Measurements from ENCODE around the gene KLHL21.
"Not testable (repeated sequence)": the region's sequence is repeated elsewhere in the genome, so short reads cannot be mapped to it uniquely, and the experiment has no call there.

The KLHL21 gene

DNA sequence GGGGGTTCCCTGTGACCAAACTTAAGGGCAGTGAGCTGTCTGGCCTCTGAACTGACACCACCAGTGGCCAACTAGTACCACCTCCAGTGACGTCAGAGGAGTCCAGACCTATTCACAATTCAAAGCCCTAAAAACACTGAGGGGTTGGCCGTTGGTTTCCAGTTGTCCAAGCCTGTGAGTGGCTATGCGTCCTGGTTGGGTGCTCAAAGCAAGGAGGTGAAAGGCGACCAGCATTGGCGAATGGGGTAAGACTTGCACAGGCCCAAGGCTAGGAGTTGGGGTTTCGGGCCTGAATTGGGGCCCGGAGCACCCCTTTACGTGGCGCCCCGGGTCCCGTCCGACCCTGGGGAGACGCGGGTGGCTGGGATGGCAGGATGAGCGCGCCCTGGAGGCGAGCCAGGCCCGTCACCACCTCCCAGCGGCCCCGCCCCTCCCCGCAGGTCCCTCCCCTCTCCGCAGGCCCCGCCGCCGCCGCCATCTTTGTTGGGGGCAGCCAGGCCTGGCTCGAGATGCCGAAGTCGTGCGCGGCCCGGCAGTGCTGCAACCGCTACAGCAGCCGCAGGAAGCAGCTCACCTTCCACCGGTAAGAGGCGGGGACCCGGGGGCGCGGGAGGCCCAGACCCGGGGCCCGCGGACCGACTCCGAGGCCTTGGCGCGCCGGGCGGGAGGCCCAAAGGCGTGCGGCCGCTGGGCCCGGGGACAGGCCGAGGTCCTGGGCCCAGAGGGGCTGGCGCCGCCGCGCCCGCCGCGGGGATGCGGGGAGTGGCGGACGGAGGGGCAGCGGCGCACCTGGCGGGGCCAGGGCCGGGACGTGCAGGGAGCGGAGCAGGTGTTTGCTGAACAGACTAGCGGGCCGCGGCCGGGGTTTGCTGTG lies 22.3 kb upstream of the KLHL21 start, which contains the start of gene THAP3:
TSS of gene THAP3 (plus strand) at position 159 of the 874 bp plus-strand sequence. CDS start at position 510, 351 bp downstream.
- DNase-seq: peak; percentile 66 to 71

DNA sequence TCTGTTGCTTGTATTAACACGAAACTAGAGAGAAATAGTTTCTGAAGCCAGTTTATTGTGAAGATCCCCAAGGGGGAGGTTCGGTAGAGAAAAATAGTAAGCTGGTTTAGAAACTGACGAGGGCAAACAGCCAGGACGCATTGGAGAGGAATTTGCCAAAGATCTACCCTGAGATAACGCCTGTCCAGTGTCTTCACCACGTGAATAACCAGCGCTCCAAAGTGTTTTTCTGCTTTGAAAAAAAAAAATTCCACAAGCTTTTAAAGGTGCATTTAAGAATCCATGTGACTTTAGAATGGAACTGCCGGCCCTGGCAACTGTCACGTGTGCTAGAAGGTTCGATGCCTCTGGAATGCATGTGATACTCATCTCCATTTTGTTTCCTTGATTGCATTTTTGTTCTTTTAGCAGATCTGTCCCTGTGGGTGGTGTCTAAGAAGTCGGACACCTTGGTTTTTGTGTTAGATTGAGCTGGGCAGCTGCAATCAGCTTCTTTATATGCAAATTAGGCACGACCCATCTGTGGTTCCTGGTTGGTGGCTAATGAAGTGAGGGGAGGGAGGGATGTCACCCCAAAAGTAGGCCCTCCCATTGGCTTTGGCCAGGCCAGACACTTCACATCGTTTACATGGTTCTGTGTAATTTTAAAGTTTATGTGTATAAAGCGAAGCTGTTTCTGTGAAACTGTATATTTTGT lies 20.7 kb upstream of the KLHL21 start:
- no peak for DNase-seq

DNA sequence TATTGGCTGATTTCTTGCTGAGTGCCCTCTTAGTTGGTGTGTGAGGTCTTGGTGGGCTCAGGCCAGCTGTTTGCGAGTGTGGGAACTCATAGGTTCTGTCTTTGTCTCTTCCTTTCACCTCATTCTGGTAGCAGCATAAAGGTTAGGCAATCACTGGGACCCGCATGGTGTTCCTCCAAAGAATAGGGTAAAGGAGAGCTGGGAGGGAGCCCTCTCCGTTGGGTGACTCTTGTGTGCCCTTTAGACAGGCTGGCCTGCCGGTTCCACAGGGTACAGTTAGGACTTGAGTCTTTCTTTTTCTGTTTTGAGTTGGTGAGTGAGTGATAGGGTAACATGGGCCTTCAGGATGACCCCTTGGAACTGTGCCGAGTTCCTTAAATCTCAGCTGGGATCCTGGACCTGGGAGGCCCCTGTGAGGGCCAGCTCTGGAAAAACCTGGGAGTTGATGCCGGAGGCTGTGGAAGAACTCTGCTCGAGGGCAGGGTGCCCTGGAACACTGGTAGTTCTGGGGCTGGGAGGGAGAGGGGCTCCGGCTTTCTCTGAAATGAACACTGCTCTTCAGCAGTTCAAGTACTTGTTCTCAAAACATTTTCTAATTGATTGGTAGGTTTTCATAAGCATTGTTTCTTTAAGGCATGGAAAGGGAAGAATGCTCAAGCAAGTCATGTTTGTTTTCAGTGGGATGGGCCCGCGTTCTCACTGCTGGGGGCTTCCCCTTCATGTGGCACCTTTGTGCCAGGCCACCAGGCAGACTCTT lies 19.9 kb upstream of the KLHL21 start:
- DNase-seq: no peak

DNA sequence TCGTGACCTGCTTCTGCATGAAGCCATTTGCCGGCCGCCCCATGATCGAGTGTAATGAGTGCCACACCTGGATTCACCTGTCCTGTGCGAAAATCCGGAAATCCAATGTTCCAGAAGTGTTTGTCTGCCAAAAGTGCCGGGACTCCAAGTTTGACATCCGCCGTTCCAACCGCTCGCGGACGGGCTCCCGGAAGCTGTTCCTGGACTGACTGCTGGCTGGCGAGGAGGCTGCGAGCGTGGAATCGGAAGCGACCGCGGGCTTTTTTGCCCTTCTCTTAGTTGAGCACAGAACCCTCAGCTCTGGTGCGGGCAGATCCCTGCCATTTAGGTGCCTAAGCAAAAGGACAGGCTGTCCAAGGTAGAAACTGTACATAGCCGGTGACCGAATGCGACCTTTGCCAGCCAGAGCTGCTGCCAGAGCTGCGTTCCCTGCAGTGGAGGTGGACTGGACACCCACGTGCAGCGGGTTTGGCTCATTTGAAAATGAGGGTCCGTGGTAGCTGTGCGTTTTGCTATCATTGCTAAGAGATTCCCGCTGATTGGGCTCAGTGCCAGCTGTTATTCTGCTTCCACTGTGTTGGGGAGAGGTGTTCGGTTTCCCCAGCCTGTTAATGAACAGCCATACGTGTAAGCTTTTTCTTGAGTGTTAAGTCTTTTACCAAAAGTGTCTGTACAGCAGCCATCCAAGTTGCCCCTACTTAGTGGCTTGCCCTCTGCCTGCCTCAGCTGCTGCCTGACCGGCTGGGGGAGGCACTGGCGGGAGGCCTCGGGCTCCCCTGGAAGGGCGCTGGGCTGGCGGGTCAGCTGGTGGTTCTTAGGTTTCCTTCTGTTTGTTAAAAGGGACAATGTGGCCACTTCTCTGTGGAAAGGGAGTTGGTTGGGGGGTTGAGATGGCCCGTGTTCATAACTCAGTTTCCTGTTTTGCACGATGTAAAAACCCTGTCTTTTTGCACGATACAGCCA lies 19.0 kb upstream of the KLHL21 start:
- DNase-seq: no peak

DNA sequence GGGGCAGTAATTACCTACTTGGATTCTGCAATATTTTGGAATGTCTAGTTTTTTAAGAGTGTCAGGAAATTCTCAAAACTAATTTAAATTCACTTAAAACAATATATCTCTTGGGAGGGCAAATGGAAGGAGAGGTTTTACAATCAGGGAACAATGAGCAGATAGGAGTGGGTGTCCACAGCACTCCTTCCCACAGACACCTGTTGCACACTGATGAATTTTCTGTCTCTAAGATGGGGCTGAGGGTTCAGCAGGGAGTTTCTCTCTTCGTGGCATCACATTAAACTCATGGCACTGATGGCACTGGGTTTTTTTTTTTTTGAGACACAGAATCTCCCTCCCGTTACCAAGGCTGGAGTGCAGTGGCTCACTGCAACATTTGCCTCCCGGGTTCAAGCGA lies 16.4 kb upstream of the KLHL21 start:
- DNase-seq: no peak

DNA sequence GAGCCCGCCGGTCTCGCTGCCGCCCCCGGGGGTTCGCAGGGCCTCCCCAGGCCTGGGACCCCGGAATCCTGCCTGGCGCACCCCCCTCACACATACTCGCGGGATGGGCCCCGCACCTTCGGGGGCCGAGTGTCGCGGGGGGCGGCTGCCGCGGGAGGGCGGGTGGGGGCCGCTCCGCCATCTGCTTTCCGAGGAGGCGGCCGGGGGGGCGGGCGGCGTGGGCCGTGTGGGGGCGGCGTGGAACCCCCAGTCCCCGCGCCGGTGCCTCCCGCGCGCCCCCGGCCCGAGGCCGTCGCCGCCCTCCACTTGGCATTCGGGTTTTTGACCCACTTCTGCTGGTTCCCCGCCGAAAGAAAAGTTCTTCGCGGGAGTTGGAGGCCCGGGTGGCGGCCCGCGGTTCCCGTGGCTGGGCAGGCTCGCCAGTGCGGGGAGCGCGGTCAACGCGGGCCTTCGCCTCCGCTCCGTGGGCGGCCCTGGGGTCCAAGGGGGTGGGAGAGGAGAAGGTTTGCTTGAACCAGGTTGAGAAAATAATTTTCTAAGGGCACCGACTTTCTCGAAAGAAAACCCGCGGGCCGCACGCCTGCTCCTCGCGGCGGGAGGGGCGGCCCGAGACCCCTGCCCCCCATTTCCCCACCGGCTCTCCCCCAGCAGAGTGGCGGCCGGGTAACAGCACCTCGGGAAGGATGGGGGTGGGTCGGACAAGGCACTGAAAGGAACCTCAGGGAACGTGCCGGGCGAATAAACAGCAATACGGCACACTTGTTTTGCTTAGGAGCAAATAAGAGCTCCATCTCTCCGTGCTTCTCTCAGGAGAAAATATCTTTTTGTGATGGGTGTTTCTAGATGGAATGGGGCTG lies 12.5 kb upstream of the KLHL21 start:
- no peak for DNase-seq

DNA sequence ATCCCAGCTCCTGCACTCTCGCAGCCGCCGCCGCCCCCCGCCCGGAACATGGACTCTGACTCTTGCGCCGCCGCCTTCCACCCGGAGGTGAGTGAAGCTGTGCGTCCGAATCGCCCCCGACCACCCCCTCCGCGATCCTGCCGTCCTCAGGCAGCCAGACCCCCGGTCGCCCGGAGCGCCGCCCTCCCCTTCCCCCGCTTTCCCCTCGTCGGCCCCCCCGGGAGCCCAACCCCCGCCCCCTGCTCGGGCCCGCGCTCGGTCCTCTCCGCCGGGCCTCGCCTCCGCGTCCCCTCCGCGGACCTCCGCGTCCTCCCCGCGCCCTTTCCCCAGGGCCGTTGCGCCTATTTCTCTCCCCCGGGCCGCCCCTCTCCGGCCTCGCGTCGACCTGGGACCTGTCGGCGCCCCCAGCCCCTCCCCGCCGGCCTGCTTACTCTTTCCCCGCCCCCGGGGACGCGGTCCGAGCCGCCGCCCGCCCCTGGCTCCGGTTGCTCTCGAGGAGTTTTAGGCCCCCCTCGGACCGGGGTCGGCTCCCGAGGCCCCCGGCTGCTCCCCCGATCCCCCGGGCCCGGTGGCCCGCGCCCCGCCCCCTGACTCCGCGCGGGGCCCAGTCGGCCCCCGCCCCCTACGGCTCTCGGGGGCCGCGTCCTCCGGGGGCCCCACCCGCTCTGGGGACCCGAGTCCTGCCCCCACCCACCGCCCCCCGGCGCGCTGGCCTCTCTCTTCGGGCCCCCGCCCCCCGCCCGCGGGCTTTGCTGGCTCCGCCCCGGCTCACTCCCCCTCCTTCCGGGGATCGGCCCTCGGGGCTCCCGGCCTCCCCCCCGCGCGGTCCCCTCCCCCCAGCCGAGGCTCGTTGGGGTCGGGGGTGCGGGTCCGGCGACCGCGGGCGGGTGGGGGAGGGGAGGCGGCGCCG lies 11.6 kb upstream of the KLHL21 start:
- DNase-seq: peak; percentile 19 to 23

DNA sequence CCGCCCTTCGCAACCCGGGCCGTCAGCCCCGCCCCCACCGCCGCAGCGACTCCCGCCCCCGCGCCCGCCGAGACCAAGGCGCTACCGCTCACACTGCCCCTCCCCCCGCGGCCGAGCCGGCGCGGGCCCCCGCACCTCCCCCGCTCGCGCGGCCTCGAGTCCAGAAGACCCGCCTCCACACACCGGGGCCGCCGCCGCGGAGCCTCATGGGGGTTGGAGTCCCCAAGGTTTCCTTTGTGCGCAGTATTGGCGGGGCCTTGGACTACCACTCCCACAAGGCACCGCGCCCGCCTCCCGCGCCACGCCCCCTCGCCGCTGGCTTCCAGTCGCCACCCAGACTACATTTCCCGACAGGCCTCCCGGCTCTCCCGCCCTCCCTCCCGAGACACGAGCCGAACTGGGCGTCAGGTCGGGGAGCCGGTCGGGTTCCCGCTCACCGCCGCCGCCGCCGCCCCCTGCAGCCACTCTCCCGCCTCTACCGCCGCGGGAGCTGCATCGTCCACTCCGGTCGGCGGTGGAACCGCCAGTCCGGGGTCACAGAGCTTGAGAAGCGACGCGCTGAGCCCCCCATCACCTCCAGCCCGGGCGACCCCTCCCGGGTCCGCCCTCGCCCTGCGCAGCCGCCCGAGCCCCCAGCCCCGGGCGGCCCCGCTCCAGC lies 10.8 kb upstream of the KLHL21 start, which contains the start of gene PHF13:
TSS of gene PHF13 (plus strand) at position 371 of the 658 bp plus-strand sequence. CDS start 336 bp downstream, outside the sequence.
- DNase-seq: peak; percentile 97 to 98

DNA sequence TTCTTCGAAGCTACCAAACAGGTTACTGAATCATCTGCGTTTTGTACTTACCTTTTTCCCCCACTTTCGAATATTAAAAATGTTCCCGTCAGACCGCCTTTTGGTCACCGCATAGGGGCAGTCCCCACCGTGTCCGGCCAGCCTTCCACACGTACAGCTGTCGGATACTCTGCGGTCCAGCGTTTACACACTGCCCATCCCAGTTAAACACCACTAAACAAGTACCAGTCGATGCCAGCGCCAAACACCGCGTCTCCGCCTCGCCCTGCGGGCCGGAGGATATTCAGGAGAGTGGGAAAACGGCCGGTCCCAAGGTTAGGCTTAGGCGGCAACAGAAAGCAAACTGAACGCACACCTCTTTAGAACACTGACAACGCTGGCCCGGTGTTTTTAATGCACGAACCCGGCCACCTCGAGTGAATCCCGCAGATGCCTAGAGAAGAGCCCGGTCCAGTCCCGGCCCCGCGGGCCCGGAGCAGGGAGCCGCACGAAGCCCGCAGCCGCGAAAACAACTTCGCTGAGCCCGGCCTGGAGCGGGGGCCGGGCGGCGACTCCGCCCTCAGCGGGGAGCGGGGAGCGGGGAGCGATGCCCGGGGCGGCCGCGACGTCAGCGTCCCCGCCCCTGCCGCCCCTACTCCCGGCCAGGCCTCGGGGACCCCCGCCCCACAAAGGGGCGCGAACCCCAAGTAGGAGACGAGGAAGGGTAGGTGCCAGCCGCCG lies 10.1 kb upstream of the KLHL21 start:
- DNase-seq: no peak

DNA sequence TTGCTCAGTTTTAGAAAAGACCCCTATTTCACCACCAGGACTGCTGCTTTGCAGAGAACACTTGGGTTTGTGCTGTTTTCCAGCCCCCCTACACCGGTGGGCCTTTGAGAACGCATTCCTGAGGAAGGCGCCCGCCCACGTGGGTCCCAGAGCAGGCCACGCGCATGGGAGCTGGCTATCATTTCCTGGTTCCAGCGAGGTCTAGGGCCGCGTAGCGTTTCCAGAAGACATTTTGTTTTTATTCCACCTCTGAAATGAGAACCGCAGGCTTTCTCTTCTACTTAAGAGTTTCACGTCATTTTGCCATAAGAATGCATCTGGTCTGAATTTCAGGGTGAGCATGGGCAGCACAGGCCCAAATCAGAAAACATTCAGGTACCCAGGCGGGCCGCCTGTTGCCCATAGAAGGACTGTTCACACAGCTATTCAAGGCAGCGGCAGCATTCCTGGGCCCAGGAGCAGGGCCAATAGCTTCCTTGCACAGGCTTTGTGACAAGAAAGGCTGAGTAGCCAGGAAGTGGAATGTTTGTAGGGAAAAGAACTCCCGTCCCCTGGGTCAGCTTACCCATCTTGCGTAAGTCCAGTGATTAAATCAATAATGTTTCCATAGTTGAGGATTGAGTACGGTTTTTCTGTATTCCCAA lies 1.4 kb upstream of the KLHL21 start:
- peak; percentile 62 to 67 for DNase-seq

DNA sequence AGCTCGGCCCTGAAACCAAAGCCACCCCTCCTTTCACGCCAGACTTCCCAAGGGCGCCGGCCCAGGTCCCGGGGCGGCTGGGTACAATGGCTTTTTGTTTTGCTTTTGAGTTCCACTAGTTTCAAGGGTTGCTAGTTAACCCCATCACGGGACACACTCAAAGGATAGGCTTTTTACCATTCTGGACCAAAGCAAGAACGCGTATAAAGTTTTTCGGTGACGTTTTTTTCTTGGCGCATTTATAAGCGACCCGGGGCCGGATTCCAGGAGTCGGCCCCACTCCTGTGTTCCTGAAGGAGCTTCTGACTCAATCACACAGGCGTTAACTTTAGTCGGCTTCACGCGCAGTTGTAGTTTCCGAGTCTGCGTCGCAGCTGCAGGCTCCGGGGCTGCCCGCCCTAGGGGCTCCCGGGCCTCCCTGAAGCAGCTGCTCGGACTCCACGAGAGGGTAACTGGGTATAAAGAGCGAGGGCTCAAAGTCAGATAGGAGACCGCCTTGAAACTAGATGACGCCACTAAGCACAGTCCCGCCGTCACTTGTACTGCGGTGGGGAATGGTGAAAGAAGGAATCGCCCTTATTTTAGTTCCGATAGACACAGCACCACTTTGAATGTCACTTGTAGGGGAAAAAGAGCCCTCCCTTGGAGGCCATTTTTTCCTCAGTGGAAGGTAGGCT lies 707 bp upstream of the KLHL21 start:
- DNase-seq: peak; percentile 76 to 81

DNA sequence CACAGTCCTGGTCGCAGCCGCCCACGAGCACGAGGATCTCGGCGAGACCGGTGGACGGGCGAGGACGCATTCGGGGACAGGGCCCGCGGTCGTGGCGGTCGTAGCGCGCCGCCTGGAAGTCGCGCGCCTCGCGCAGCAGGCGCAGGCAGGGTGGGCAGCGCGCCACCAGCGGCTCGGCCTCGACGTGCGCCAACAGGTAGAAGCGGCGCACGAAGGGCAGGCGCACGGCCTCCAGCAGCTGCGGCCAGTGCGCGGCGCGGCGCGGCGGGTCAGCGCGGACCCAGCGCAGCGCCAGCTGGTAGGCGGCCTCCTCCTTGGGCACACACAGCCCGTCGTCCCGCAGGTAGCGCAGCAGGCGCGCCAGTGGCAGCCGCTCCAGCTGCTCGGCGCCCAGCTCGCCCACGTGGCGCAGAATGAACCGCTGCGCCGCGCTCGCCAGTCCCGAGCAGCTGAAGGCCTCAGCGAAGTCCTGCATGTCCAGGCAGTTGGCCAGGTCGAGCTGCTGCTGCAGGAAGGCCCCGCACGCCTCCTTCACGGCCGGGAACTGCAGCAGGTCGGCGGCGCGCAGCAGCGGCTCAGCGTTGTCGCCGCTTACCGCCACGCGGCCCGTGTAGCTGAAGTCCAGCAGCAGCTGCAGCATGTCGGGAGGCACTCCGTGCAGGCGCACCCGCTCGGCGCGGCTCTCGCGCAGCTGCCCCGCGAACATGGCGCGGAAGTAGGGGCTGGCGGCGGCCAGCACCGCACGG lies 573 bp downstream of the KLHL21 start:
- no peak for DNase-seq

DNA sequence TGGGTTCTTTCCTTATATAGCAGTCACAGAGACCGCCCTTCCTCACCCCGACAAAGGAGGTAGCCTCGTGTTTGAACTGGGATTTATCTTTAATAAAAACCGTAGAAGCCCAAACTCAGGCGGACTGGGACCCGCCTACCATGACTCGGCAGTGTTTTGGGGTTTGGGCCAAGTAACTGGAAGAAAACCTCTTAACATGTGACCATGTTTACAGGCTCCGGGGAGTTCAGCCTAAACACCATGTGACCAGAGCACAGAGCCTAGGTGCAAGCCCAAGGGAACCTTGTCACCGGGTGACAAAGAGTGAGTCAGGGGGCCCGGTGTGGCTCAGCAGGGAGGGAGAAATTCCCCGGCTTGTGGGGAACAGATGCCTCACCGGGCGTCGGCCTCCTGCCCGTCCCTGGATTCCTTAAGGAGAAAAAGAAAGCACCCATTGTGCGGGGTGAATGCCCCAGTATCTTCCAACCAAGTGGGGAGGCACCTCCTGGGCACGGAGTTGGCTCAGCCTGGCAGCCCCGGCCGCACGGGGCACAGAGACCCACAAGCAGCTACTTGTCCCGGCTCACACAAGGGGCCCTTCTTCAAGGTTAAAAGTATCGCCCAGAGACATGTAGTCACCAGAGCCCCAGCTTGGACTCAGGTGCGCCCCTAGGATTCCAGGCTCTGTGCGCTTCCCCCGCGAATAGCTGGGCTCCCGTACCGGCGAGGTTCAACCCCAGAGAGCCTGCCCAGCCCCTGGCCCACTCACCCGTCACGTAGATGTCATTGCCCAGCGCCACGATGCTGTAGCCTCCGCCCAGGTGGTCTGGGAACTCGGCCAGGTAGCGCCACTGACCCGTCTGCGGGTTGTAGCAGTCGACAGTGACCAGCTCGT lies 1.4 kb downstream of the KLHL21 start:
- DNase-seq: peak; percentile 58 to 76

DNA sequence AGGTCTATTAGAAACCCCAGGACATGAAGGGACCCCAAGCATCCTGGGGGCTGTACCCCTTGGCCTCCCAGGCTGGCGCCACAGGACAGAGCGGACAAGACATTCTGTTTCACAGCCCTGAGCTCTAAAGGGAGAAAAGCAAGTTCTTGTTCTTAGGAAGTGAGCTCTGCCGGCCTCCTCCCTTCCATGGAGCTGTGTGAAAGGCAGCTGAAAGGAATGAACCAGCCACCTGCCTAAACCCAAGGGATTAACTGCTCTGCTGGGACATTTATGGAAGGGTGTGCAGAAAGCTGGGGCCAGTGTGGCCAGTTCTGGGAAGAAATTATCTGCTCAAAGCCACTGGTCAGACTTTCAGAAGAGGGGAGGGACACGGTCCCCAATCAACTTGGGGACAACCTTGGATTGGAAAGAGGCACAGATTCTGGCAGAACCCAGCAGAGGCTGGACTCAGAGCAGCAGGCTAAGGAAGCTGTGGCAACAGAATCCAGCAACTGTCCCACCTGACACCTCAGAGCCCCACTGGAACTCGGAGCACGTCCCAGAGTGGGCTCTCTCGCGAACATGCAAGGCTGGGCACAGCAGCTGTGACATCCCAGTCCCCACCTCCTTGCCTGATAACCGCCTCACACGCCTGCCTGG lies 2.1 kb downstream of the KLHL21 start:
- DNase-seq: no peak

DNA sequence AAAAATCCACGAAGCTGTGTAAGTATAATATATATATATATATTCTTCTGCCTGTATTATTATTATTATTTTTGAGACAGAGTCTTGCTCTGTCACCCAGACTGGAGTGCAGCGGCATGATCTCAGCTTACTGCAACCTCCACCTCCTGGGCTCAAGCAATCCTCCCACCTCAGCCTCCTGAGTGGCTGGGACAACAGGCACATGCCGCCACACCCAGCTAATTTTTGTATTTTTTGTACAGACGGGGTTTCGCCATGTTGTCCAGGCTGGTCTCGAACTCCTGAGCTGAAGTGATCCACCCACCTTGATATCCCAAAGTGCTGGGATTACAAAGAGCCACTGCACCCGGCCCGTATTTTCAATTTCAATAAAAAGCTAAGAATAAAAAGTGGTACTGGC lies 2.7 kb downstream of the KLHL21 start:
- DNase-seq: not testable (repeated sequence)

Measured in Kasumi-1 (cell line).